ENCODE data around the gene IFRD2. TPM values are rescaled to one million over a fixed set of nuclear protein-coding genes. Genes with fewer than 3 reads are reported as not detected.

Gene IFRD2
- total and polyA plus RNA-seq, 2 experiments from 2014 or later = 41.4 to 71.6 TPM

- H4K20me1 ChIP-seq (ENCODE audit: insufficient read depth, poor library complexity, severe bottlenecking) = peaks cover 5% of the 10 kb centered on the region
- 99% methylated on average over 15 of the region's 19 CpGs for WGBS (ENCODE audit: low lambda C conversion rate, missing lambda C conversion rate)
- no peaks in the 10 kb centered on the region for H3K9me2 ChIP-seq (replicated peaks; ENCODE audit: insufficient read depth)
- no peak overlapping the region for H2AFZ ChIP-seq
- H3K4me2 ChIP-seq = no peak overlapping the region
- no peak overlapping the region for H3K27ac ChIP-seq
- TF ChIP-seq CTCF (IDR thresholded peaks at IDR 0.05; ENCODE audit: poor library complexity) (no peak), EZH2phosphoT487 (IDR thresholded peaks at IDR 0.05; ENCODE audit: low read depth, severe bottlenecking, unreplicated experiment) (no peak), EZH2 (IDR thresholded peaks at IDR 0.05; ENCODE audit: borderline replicate concordance) (no peak)
- H3K79me2 ChIP-seq = peaks cover 60% of the 10 kb centered on the region
- H3K9me3 ChIP-seq (ENCODE audit: low read depth) = no peaks in the 10 kb centered on the region
- no peak for DNase-seq (ENCODE audit: low spot score)
- no peaks in the 10 kb centered on the region for H3K36me3 ChIP-seq (replicated peaks; ENCODE audit: insufficient read depth, low read depth)
- peaks cover 22% of the 10 kb centered on the region for H3K4me1 ChIP-seq (ENCODE audit: insufficient read depth)
- no peak overlapping the region for H3K4me3 ChIP-seq
- no peaks in the 10 kb centered on the region for H3K27me3 ChIP-seq
Observed at GRCh38 chr3:50331364-50331907, 39.2 kb upstream of the IFRD2 start.

GRCh38 chr3:50330330-50330729, 38.1 kb upstream of the IFRD2 start:
- peaks cover 12% of the 10 kb centered on the region for H3K4me1 ChIP-seq (ENCODE audit: insufficient read depth)
- no peaks in the 10 kb centered on the region for H3K9me2 ChIP-seq (replicated peaks; ENCODE audit: insufficient read depth)
- no peaks in the 10 kb centered on the region for H3K36me3 ChIP-seq (replicated peaks; ENCODE audit: insufficient read depth, low read depth)
- DNase-seq (ENCODE audit: low spot score) = no peak
- H3K9me3 ChIP-seq (ENCODE audit: low read depth) = no peaks in the 10 kb centered on the region
- H3K27ac ChIP-seq = no peak overlapping the region
- H3K4me3 ChIP-seq = no peak overlapping the region
- H3K27me3 ChIP-seq = no peaks in the 10 kb centered on the region
- H3K4me2 ChIP-seq = no peak overlapping the region
- 98% methylated on average over 10 of the region's 10 CpGs for WGBS (ENCODE audit: low lambda C conversion rate, missing lambda C conversion rate)
- TF ChIP-seq CTCF (IDR thresholded peaks at IDR 0.05; ENCODE audit: poor library complexity) = no peak
- no peak for TF ChIP-seq EZH2 (IDR thresholded peaks at IDR 0.05; ENCODE audit: borderline replicate concordance)
- no peak for TF ChIP-seq EZH2phosphoT487 (IDR thresholded peaks at IDR 0.05; ENCODE audit: low read depth, severe bottlenecking, unreplicated experiment)
- H2AFZ ChIP-seq = no peak overlapping the region
- H3K79me2 ChIP-seq = peaks cover 54% of the 10 kb centered on the region
- peaks cover 5% of the 10 kb centered on the region for H4K20me1 ChIP-seq (ENCODE audit: insufficient read depth, poor library complexity, severe bottlenecking)

GRCh38 chr3:50327943-50328691, 35.9 kb upstream of the IFRD2 start, which contains the start of gene TUSC2:
Gene TUSC2 (minus strand): TSS chr3:50328223. CDS start chr3:50328099, 124 bp downstream.
- Histone ChIP-seq H3K4me2 (peak within 1 kb of the TSS; percentile 86), H3K9me2 (replicated peaks; ENCODE audit: insufficient read depth) (no peaks in the 10 kb centered on the region), H3K79me2 (peaks cover 32% of the 10 kb centered on the region), H4K20me1 (ENCODE audit: insufficient read depth, poor library complexity, severe bottlenecking) (peaks cover 2% of the 10 kb centered on the region), H3K36me3 (replicated peaks; ENCODE audit: insufficient read depth, low read depth) (no peaks in the 10 kb centered on the region), H3K4me1 (ENCODE audit: insufficient read depth) (peaks cover 11% of the 10 kb centered on the region), H2AFZ (peak within 1 kb of the TSS; percentile 39), H3K9me3 (ENCODE audit: low read depth) (no peaks in the 10 kb centered on the region), H3K4me3 (peak within 1 kb of the TSS; percentile 18), H3K27me3 (no peaks in the 10 kb centered on the region), H3K27ac (peak within 1 kb of the TSS; percentile 72)
- WGBS (ENCODE audit: low lambda C conversion rate, missing lambda C conversion rate) = 5% methylated on average over 54 of the region's 55 CpGs
- TF ChIP-seq EZH2 (IDR thresholded peaks at IDR 0.05; ENCODE audit: borderline replicate concordance) (no peak), EZH2phosphoT487 (IDR thresholded peaks at IDR 0.05; ENCODE audit: low read depth, severe bottlenecking, unreplicated experiment) (no peak), CTCF (IDR thresholded peaks at IDR 0.05; ENCODE audit: poor library complexity) (no peak)
- DNase-seq (ENCODE audit: low spot score) = peak; percentile 99
